Measurements from ENCODE around the gene ULK4. TPM values are rescaled to one million over a fixed set of nuclear protein-coding genes. Genes with fewer than 3 reads are reported as not detected.
"Not testable (repeated sequence)": the region's sequence is repeated elsewhere in the genome, so short reads cannot be mapped to it uniquely, and the experiment has no call there.

The ULK4 gene
- total RNA-seq, 2 donors from 2014 or later = 28.7 to 38.4 TPM

DNA sequence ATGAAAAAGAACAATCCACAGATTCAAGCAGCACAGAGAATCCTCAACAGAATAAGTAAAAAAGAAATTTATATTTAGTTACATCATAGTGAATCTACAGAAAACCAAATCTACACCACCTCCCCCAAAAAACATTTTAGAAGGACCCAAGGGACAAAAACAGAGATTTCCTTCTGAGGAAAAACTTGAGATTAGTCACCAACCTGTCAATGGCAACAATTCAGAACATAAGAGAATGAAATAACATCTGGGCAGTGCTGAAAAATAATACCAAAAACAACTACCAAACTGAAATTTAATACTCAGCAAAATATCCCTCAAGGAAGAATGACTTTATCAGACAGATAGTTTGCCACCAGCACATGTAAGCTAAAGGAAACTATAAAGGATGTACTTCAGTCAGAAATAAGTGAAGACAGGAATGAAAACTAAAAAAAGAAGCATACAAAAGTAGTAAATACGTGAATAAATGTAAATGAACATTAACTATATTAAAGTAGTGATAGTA lies 260.7 kb downstream of the ULK4 start:
- TF ChIP-seq, protein P1, sequence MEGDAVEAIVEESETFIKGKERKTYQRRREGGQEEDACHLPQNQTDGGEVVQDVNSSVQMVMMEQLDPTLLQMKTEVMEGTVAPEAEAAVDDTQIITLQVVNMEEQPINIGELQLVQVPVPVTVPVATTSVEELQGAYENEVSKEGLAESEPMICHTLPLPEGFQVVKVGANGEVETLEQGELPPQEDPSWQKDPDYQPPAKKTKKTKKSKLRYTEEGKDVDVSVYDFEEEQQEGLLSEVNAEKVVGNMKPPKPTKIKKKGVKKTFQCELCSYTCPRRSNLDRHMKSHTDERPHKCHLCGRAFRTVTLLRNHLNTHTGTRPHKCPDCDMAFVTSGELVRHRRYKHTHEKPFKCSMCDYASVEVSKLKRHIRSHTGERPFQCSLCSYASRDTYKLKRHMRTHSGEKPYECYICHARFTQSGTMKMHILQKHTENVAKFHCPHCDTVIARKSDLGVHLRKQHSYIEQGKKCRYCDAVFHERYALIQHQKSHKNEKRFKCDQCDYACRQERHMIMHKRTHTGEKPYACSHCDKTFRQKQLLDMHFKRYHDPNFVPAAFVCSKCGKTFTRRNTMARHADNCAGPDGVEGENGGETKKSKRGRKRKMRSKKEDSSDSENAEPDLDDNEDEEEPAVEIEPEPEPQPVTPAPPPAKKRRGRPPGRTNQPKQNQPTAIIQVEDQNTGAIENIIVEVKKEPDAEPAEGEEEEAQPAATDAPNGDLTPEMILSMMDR (IDR thresholded peaks at IDR 0.05) = no peak
- Histone ChIP-seq H3K4me1 (ENCODE audit: control insufficient read depth in 1 of 2, low read depth in 2 of 2) (no peaks in the 10 kb centered on the region), H3K36me3 (no peaks in the 10 kb centered on the region), H3K9me3 (no peaks in the 10 kb centered on the region), H3K4me3 (no peak overlapping the region), H3K27ac (no peak overlapping the region), H3K27me3 (replicated peaks; ENCODE audit: insufficient read depth) (no peaks in the 10 kb centered on the region)
- no peak for DNase-seq (ENCODE audit: low spot score)
- ATAC-seq (ENCODE audit: insufficient number of reproducible peaks, low FRiP score, low read depth) = no peak

DNA sequence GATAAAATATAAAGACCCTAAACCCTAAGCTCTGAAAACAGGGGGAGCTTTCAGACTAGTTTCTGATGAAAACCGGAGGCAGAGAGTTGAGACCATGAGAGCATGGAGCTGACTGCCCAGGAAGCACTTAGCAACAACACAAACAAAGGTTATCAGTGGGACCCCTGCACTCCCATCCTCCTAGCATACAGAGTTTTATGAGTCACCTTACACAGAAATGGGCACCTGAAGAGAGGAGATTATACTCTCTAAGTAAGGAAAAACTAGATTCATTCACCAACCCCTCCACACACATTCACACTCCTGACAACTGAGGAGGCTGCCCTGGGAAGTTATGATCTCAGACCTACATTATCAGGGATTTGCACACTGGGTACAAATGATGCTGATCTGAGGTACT lies 261.7 kb downstream of the ULK4 start:
- TF ChIP-seq, protein P1 (IDR thresholded peaks at IDR 0.05) = no peak
- no peak for ATAC-seq (ENCODE audit: insufficient number of reproducible peaks, low FRiP score, low read depth)
- Histone ChIP-seq H3K27ac (no peak overlapping the region), H3K4me3 (no peak overlapping the region), H3K27me3 (replicated peaks; ENCODE audit: insufficient read depth) (no peaks in the 10 kb centered on the region), H3K36me3 (no peaks in the 10 kb centered on the region), H3K9me3 (no peaks in the 10 kb centered on the region), H3K4me1 (ENCODE audit: control insufficient read depth in 1 of 2, low read depth in 2 of 2) (no peaks in the 10 kb centered on the region)
- no peak for DNase-seq (ENCODE audit: low spot score)

DNA sequence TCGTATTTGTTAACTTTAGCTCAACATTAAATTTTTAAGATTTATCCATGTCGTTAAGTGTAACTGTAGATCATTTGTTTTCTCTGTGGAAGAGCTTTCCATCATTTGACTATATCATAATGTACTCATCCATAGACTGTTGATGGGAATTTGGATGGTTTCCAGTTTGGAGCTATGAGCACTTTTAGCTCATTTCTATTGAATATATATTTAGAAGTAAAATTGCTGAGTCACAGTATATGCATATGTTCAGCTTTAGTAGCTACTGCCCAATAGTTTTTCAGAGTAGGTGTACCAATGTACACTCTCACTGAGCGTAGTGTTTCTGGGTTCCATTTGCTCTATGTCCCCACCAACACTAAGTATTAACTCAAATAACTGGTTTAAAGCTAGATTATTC lies 263.0 kb downstream of the ULK4 start:
- no peak for ATAC-seq (ENCODE audit: insufficient number of reproducible peaks, low FRiP score, low read depth)
- TF ChIP-seq, protein P1 (IDR thresholded peaks at IDR 0.05) = no peak
- H3K27ac ChIP-seq = no peak overlapping the region
- no peaks in the 10 kb centered on the region for H3K9me3 ChIP-seq
- H3K27me3 ChIP-seq (replicated peaks; ENCODE audit: insufficient read depth) = no peaks in the 10 kb centered on the region
- H3K4me1 ChIP-seq (ENCODE audit: control insufficient read depth in 1 of 2, low read depth in 2 of 2) = no peaks in the 10 kb centered on the region
- no peaks in the 10 kb centered on the region for H3K36me3 ChIP-seq
- DNase-seq (ENCODE audit: low spot score) = no peak
- H3K4me3 ChIP-seq = no peak overlapping the region

DNA sequence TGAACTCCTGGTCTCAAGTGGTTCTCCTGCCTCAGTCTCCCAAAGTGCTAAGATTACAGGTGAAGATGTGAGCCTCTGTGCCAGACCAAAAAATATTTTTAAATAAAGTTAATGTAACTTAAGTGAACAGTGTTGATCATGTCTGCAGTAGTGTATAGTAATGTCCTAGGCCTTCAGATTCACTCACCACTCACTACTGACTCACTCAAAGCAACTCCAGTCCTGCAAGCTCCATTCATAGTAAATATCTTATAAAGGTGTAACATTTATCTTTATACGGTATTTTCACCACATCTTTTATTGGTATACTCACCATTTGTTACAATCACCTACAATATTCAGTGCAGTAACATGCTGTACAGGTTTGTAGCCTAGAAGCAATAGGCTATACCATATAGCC lies 264.2 kb downstream of the ULK4 start:
- TF ChIP-seq, protein P1 (IDR thresholded peaks at IDR 0.05) = no peak
- Histone ChIP-seq H3K9me3 (no peaks in the 10 kb centered on the region), H3K27me3 (replicated peaks; ENCODE audit: insufficient read depth) (no peaks in the 10 kb centered on the region), H3K4me3 (no peak overlapping the region), H3K36me3 (no peaks in the 10 kb centered on the region), H3K27ac (no peak overlapping the region), H3K4me1 (ENCODE audit: control insufficient read depth in 1 of 2, low read depth in 2 of 2) (no peaks in the 10 kb centered on the region)
- DNase-seq (ENCODE audit: low spot score) (no peak), ATAC-seq (ENCODE audit: insufficient number of reproducible peaks, low FRiP score, low read depth) (no peak)

DNA sequence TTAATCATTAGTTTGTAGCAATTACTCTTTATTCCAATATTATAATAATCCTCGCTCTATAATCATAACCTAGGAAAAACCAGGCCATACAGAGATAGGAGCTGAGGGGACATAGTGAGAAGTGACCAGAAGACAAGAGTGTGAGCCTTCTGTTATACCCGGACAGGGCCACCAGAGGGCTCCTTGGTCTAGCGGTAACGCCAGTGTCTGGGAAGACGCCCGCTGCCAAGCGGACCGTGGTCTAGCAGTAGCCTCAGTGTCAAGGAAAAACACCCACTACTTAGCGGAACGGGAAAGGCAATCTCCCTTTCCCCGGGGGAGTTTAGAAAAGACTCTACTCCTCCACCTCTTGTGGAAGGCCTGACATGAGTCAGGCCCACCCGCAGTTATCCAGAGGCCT lies 266.1 kb downstream of the ULK4 start:
- H3K9me3 ChIP-seq; H3K36me3 ChIP-seq; H3K27ac ChIP-seq; H3K27me3 ChIP-seq (replicated peaks; ENCODE audit: insufficient read depth); DNase-seq (ENCODE audit: low spot score); ATAC-seq (ENCODE audit: insufficient number of reproducible peaks, low FRiP score, low read depth); H3K4me3 ChIP-seq; H3K4me1 ChIP-seq (ENCODE audit: control insufficient read depth in 1 of 2, low read depth in 2 of 2): not testable (repeated sequence)

DNA sequence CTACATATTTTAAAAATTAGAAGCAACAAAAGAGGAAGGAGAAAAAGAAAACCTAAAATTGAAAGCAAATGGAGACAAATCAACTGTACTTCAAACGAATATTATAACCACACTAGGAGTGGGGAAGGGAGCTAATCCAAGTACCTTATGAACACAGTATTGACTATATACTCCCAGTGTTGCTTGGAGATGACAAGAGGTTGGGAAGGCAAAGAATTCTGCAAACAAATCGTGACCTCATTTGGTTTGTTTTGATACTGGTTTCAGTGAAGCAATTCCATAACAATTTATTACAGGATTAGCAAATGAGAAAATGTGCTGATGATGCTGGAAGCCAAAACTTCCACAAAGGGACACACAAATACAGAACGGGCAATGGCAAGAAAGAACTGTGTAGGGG lies 268.1 kb downstream of the ULK4 start:
- DNase-seq (ENCODE audit: low spot score) (no peak), ATAC-seq (ENCODE audit: insufficient number of reproducible peaks, low FRiP score, low read depth) (no peak)
- H3K4me1 ChIP-seq (ENCODE audit: control insufficient read depth in 1 of 2, low read depth in 2 of 2) = peaks cover 0 to 7% of the 10 kb centered on the region in 2 donors
- H3K9me3 ChIP-seq = no peaks in the 10 kb centered on the region
- H3K36me3 ChIP-seq = no peaks in the 10 kb centered on the region
- no peaks in the 10 kb centered on the region for H3K27me3 ChIP-seq (replicated peaks; ENCODE audit: insufficient read depth)
- TF ChIP-seq, protein P1 (IDR thresholded peaks at IDR 0.05) = no peak
- no peak overlapping the region for H3K4me3 ChIP-seq
- H3K27ac ChIP-seq = no peak overlapping the region
